ENCODE data around the gene PRODH2.
A peak's percentile ranks its signal among the peaks of the same experiment; 100 is the strongest.
"Not testable (repeated sequence)": the region's sequence is repeated elsewhere in the genome, so short reads cannot be mapped to it uniquely, and the experiment has no call there.

The PRODH2 gene

DNA sequence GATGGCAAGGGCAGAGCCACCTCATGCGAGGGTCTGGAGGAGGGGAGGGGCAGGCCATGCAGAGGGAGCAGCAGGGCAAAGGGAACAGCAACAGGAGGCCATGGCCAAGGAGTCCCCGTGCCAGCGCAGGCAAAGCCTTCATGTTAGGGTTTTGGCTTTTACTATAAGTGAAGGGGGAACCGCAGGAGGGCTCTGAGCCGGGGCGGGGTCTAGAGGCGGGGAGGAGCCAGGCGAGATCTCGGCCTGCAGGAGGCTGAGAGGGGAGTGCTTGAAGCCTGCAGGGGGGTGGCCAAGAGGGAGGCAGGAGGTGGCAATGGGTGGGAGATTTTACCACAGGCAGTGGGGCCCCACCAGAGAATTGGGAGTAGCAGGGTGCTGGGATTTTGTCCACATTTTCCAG, 31.0 kb downstream of the PRODH2 start:
- DNase-seq (ENCODE audit: low spot score) = no peak

DNA sequence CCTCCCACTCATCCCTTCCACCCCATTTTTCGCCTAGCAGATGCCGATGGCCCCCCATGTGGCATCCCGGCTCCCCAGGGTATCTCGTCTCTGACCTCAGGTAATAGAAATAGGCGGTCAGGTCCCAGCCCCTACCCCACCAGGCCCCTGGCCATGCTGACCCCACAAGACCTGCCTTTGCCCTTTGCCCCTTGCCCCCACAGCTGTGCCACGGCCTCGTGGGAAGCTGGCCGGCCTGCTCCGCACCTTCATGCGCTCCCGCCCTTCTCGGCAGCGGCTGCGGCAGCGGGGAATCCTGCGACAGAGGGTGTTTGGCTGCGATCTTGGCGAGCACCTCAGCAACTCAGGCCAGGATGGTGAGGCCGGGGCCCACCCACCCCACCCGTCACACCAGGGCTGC, 31.9 kb downstream of the PRODH2 start:
- no peak for DNase-seq (ENCODE audit: low spot score)

DNA sequence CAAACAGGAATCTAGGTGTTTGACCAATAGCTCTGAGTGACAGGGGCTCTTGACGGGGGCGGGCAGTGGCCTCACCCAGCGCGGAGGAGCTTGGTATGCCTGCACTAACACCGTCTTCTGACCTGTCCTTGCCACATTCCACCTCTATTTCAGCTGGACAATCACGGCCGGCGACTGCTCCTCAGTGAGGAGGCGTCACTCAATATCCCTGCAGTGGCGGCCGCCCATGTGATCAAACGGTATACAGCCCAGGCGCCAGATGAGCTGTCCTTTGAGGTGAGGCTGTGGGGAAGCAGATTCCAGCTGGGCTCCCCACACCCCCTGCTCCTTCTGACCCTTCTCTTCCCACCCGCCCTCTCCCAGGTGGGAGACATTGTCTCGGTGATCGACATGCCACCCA, 32.6 kb downstream of the PRODH2 start:
- DNase-seq (ENCODE audit: low spot score) = no peak

DNA sequence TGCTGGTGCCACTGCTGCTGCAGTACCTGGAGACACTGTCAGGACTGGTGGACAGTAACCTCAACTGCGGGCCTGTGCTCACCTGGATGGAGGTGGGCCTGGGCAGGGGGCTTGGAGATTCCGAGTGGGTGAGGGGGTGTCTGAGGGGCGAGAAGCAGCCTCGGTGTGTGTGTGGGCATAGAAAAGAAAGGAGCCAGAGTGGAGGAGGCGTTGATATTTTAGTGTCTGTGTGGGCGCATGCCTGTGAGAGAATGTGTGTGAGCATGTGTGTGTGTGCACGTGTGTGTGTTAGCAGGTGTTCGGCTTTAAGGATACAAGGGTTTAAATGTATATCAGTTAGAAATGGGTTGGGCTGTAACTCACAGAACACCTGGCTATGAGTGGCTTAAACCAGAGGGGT, 33.6 kb downstream of the PRODH2 start:
- DNase-seq (ENCODE audit: low spot score) = no peak

DNA sequence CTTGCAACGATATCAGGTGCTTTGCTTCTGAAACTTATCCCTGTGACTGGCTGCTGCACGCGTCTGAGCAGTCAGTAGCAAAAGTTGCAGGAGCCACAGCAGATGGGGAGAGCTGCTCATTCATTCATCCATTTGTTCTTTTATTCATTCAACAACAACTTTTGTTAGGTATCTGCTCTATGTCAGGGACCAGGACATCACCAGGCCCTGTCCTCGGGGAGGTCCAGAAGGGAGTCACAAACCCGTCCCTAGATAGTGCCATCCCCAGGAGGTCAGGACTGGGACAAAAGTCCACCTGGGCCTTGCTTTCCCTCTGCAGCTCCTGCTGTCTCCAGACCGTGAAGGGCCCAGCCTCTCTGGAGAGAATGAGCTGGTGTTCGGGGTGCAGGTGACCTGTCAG, 34.7 kb downstream of the PRODH2 start:
- DNase-seq (ENCODE audit: low spot score) = no peak

DNA sequence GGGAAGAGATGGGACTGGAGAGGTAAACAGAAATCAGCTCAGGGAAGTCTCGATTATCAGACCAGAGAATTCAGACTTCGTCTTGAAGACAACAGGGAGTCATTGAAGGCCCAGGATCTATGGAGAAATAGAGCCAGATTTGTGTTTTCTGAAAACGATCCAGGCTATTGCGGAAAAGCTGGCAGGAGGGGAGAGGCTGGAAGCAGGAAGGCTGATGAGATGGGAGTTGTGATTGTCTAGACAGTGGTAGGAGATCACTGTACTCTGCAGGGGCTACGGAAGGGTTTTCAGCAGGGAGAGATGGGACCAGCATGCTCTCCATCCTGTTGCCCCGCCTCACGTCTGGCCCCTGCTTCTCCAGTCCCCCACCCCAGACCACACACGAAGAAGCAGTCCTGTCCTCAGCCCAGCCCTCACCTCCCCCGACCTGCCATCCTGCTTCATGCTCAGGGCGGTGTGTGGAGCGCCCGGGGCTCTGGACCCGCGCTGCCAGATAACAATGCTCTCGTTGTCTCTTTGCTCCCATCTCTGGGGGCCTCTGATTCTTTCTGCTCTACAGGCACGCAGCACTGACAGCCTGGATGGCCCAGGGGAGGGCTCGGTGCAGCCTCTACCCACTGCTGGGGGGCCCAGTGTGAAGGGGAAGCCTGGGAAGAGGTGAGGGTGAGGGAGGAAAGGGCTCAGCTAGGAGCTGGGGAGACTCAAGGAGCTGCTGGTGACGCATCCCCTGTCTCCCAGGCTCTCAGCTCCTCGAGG, 35.4 kb downstream of the PRODH2 start:
- no peak for DNase-seq (ENCODE audit: low spot score)

DNA sequence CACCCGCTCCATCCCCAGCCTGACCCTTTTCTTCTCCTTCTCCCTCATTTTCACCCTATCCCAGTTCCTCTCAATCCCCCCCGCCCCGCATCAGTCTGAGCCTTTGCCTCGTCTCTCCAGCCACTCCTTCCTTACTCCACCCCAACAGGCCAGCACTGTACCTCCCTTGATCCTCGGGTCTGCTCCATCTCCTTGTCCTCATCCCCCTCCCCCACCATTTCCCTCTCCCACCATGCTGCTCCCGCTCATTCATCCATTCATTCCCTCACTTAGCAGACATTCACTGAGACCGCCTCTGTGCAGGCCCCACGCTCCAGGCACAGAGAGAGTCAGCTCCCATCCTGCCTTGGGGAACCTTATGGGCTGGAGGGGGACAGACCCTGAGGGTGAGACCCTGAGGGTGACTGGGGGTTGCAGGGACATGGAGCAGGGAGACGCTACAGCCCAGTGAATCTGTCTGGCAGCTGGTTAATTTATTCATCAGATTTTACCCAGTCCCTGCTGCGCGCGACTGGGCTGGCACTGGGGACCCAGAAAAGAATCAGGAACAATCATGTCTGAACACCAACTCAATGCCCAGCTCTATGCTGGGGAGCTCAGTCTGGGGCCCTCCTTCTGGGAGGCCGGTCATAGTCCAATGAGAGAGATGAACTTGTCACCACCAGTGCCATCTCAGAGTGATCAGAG, 36.4 kb downstream of the PRODH2 start:
- no peak for DNase-seq (ENCODE audit: low spot score)

DNA sequence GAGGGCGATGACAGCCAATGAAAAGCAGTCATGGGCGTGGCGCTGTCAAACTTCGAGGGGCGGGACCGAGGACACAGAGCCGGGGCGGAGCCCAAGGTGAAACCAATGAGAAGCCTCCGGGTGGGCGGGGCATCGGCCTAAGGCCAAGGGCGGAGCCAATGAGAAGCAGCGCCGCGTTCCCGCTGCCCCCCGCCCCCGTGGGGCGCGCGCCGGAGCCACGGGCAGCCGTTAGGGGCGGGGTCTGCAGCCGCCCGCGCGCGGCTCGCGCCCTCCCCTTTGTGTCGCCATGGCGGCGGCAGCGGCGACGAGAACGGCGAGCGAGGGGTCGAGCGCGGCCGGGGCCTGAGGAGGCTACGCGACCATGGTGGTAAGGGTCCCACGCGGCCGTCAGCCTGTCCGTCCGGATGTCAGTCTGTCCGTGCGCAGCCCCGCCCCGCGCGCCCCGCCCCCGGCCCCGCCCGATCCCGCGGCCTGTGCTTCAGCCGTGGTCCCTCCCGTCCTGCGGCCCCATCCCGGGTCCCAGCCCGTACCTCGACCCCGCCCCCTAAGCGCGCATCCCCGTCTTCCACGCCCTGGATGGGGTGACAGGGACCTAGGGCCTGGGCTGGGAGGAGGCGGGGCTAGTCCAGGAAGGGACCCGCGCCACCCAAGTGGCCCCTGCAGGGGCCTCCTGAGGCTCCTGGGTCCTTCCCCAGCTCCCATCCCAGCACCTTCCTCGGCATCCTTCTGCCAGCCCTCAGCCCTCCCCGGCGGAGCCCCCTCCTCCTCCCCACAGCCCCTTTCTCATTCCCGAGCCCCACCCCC, 37.1 kb downstream of the PRODH2 start, which contains the start of gene ARHGAP33:
Gene ARHGAP33 (plus strand): TSS at position 267 of the 804 bp plus-strand sequence. CDS start 95 bp downstream, at position 362.
- peak; percentile 97 for DNase-seq (ENCODE audit: low spot score)

DNA sequence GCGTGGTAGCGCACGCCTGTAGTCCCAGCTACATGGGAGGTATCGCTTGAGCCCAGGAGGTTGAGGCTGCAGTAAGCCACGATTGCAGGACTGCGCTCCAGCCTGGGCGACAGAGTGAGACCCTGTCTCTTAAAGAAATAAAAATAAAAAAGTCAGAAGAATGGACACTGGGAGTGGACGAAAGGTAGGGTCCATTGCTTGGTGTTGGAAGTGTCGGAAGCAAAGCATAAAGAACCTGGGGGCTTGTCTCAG, 37.7 kb downstream of the PRODH2 start:
- no peak for DNase-seq (ENCODE audit: low spot score)

DNA sequence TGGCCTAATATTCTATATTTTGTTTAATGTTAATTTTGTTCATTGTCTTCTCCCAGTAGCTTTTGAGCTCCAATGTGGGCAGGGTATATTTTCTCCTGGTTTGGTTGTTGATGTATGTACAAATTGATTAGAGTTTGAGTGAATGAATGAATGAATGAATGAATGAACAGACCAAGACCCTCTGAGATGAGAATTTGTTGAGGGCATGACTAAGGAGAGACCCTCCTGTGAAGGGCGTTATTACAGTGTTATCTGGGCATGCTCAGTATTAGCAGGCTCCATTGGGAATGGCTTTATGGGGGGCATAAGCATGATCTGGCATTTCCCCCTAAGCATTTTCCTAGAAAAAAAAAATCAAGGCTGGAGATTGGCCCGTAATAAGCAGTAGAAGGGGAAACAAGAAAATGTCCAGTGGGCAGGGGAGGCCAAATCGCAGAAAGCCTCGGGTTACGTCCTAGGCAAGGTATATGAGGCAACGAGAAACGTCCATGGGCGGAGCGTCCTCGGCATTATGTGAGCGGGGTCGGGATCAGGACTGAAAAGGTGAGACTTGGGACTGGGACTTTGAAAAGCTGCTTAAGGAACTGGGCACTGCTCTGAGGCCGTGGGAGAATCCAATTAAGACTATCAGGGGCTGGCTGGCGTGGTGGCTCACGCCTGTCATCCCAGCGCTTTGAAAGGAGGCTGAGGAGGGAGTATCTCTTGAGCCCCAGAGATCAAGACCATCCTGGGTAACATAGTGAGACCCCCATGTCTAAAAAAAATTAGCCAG, 38.2 kb downstream of the PRODH2 start:
- DNase-seq (ENCODE audit: low spot score) = no peak

DNA sequence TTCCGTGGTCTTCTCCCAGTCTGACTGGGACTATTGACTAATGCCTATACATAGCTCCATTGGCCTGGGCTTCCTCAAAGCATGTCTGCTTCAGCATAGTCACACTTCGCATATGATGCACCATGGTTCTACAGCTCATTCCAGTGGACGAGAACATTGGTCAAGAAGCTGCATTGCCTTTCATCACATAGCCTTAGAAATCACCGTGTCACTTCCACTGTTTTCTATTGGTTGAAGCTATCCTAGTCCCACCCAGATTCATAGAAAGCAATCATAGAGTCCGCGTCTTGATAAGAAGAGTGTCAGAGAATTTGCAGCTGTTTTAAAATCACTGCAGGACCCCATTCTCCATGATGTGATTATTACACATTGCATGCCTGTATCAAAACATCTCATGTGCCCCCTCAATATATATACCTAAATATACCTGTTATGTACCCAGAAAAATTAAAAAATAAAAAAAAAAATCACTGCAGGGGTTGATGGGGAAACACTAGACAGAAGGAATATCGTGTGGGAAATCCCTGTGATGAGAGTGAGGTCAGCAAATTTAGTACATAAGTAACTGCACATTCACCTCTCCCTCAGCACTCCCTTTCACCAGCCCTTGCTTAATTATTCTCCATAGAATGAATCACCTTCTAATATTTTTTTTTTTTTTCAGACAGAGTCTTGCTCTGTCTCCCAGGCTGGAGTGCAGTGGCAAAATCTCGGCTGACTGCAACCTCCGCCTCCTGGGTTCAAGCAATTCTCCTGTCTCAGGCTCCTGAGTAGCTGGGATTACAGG, 39.4 kb downstream of the PRODH2 start:
- no peak for DNase-seq (ENCODE audit: low spot score)

DNA sequence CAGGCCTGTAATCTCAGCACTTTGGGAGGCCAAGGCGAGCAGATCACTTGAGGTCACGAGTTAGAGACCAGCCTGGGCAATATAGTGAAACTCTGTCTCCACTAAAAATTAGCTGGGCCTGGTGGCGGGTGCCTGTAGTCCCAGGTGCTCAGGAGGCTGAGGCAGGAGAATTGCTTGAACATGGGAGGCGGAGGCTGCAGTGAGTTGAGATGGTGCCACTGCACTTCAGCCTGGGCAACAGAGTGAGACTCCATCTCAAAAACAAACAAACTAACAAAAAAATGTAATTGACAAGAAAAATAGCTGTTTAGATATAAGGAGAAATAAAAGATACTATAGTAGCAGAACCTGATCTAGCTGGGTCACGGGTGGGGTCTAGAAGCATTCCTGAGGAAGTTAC, 40.3 kb downstream of the PRODH2 start:
- not testable (repeated sequence) for DNase-seq (ENCODE audit: low spot score)

DNA sequence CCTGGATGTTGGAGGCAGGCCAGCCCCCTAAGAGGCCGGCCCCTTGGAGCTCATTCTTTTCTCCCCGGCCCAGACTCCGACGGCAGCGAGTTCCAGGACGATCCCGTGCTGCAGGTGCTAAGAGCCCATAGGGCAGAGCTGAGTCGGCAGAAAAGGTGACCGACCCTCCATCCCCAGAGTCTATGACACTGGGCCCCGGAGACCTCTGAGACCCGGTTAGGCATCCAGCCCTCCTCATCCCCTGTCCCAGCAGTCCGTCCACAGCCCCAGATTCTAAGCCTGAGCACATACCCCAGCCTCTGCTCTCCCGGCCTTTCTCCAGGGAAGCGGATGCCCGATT, 44.6 kb downstream of the PRODH2 start:
- no peak for DNase-seq (ENCODE audit: low spot score)

DNA sequence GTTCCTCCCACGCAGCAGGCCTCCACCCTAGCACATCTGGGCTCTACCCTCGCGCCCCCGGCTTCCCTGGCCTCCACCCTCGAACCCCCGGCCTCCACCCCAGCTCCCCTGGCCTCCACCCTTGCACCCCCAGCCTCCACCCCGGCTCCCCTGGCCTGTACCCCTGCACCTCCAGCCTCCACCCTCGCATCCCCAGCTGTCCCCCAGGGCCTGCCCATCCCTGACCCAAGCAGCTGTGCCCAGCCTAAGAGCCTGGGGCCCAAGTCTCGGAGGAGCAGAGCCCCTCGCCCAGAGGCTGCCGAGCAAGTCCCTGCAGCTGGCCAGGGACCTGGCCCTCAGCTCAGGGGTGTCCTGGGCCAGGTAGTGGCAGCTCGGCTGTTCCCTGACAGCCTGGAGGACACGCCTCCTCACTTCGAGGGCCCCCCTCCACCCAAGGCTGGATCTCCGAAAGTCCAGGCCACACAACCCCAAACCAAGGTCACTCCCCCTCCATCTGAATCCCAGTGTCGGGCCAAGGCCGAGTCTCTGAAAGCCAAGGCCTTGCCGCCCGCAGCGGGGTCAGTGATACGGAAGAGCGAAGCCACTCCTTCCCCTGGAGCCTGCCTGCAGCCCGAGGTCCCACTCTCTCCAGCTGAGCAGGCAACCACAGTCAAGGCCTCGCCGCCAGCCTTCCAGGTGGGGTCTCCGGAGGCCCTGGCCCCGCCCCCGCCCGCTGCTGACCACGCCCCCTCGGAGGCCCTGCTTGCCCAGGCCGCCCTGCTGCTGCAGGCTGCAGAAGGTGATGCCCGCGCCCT, 45.2 kb downstream of the PRODH2 start:
- DNase-seq (ENCODE audit: low spot score) = peak; percentile 98

DNA sequence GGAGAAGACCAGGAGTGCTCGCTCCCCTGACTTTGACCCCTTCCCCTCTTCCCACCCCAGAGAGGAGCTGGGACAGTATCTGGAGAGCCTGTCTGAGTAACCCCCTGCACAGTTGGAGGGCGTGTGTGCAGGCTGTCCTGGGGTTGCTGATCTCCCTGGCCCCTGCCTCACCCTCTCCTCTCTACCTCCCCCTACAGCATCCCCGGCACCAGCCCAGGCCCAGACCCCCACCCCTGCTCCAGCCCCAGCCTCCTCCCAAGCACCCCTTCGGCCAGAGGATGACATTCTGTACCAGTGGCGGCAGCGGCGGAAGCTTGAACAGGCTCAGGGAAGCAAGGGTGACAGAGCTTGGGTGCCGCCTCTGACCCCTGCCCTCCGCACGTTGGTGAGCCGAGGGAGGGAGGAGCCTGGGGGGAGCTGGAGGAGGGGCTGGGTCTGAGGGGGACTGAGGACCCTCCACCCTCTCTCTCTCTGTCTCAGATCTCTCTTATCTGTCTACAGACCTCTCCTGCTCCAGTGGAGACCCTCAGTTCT, 46.0 kb downstream of the PRODH2 start:
- no peak for DNase-seq (ENCODE audit: low spot score)

DNA sequence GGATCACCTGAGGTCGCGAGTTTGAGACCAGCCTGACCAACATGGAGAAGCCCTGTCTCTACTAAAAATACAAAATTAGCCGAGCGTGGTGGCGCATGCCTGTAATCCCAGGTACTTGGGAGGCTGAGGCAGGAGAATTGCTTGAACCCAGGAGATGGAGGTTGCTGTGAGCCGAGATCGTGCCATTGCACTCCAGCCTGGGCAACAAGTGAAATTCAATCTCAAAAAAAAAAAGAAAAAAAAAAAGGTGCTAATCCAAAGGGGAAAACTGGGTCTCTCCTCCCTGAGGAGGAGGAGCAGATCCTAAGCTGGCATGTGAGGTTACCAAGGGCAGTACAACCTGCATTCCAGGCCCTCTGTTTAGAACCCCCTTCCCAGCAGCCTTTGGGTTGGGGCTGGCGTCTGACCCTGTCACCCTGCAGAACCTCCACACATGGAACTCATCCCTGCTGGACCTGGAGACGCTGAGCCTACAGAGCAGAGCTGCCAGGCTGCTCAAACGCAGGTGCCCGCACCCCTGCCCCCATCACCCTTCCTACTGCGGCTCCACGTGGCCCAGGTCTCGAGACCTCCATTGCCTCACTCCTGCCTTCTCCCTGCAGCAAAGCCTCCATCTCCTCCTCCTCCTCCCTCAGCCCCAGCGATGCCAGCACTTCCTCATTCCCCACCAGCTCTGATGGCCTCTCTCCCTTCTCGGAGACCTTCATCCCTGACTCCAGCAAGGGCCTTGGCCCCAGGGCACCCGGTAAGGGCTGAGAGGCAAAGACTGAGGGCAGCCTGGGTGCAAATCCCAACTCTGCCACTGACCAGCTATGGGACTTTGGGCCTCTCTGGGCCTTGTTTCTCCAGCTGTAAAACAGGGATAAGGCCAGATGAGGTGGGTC, 48.0 kb downstream of the PRODH2 start:
- no peak for DNase-seq (ENCODE audit: low spot score)

DNA sequence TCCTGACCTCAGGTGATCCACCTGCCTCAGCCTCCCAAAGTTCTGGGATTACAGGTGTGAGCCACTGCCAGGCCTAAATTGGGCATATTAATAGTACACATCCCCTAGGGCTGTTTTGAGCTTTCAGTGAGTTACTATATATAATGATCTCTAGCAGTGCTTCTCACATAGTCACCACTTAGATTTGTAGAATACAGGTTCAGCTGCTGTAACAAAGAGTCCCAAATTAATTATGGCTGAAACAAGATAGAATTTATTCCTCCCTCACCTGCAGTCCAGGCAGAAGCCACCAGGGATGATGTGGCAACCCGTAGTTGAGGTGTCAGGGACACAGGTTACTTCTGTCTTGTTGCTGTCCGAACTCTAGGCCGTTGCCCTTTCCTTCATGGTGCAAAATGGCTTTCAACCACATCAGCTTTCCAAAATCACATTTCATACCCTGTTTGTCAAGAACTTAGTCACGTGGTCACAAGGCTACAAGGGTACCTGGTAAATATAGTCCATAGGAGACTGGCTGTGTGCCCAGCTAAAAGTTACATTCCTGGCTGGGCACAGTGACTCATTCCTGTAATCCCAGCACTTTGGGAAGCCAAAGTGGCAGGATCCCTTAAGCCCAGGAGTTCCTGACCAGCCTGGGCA, 51.8 kb downstream of the PRODH2 start:
- DNase-seq (ENCODE audit: low spot score) = no peak

DNA sequence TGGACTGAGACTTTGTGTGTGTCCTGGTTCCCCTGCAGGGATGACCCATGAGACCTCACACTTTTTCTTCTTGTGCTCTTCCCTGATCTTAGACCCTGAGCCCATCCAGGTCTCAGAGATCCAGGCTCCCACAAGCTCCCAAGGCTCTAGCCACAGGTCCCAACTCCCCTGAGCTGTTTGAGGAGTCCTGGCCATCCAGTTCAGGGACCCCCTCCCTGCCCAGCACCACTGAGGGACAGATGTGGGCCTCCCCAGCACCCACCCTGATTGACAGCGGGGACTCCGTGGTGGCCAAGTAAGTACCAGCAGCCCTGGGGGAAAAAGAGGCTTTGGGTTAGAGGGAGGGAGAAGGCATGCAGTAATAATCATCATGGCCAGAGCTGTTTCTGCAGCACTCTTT, 52.9 kb downstream of the PRODH2 start:
- DNase-seq (ENCODE audit: low spot score) = no peak
